Hepatocyte (in vitro differentiated cells): Measurements from ENCODE around the gene HMGXB3.

ENCODE experiments used
- EZH2 ChIP-seq: fragments of 200-600 bp; sonication (generic); IDR thresholded peaks from 2 replicates; pipeline ENCODE4 v1.6.1; 2016; ENCODE audit warnings: antibody characterized with exemption, mild to moderate bottlenecking, borderline replicate concordance
- EZH2phosphoT487 ChIP-seq: fragments of 200-600 bp; sonication (generic); IDR thresholded peaks from one replicate; pipeline ENCODE4 v1.6.1; 2018; ENCODE audit warnings: antibody characterized with exemption, mild to moderate bottlenecking, low read depth, moderate library complexity; ENCODE audit not compliant: unreplicated experiment, severe bottlenecking
- TF ChIP-seq, protein P1 (sequence below): fragments of 200-600 bp; sonication (generic); IDR thresholded peaks from 2 replicates; pipeline ENCODE4 v1.5.1; 2016; ENCODE audit warnings: antibody characterized with exemption, mild to moderate bottlenecking; ENCODE audit not compliant: poor library complexity

DNA sequence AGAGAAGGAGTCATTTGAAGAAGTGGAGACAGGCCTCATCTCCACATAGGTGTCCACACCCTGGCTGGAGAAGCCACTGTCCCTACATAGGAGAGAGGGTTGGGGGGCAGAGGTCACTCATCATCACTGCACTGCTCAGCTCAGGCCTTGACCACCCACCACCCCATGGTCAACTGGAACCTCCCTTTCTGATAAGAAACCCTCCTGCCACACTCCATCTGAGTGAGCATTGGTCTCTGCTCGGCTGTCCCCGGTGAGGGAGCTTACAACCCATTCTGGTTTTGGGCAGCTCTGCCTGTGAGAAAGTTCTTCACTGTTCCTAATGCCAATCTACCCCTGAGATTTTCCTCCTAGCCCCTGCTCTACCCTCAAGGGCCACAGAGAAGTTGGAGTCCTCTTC is 57.0 kb downstream of the HMGXB3 start:
- TF ChIP-seq, protein P1, sequence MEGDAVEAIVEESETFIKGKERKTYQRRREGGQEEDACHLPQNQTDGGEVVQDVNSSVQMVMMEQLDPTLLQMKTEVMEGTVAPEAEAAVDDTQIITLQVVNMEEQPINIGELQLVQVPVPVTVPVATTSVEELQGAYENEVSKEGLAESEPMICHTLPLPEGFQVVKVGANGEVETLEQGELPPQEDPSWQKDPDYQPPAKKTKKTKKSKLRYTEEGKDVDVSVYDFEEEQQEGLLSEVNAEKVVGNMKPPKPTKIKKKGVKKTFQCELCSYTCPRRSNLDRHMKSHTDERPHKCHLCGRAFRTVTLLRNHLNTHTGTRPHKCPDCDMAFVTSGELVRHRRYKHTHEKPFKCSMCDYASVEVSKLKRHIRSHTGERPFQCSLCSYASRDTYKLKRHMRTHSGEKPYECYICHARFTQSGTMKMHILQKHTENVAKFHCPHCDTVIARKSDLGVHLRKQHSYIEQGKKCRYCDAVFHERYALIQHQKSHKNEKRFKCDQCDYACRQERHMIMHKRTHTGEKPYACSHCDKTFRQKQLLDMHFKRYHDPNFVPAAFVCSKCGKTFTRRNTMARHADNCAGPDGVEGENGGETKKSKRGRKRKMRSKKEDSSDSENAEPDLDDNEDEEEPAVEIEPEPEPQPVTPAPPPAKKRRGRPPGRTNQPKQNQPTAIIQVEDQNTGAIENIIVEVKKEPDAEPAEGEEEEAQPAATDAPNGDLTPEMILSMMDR = no peak
- no peak for TF ChIP-seq EZH2phosphoT487
- no peak for TF ChIP-seq EZH2
